Right atrium auricular region (tissue), 2 donors: ENCODE results near the gene MX1. TPM values are rescaled to one million over a fixed set of nuclear protein-coding genes. Genes with fewer than 3 reads are reported as not detected.

Source experiments
- DNase-seq: peaks from one replicate; pipeline ENCODE4 v3.0.0-alpha.2; 2019; ENCODE audit warnings: low spot score
- H3K27ac ChIP-seq, 2 donors: fragments of 200-600 bp; sonication (generic); 1 replicate in 1 of 2; 2 replicates in 1 of 2; pipeline ENCODE4 v1.5.1; 2016 to 2019
- H3K27me3 ChIP-seq, 2 donors: fragments of 200-600 bp; sonication (generic); one replicate each; pipeline versions ENCODE4 v1.5.1 to v1.6.0; 2017 to 2019
- H3K36me3 ChIP-seq: fragments of 200-600 bp; sonication (generic); one replicate; pipeline ENCODE4 v1.5.1; 2016
- H3K4me1 ChIP-seq, 2 donors: fragments of 200-600 bp; sonication (generic); one replicate each; pipeline versions ENCODE4 v1.5.1 to v1.6.0; 2017 to 2019
- H3K4me3 ChIP-seq, 2 donors: fragments of 200-600 bp; sonication (generic); 1 replicate in 1 of 2; 2 replicates in 1 of 2; pipeline ENCODE4 v1.5.1; 2017 to 2019; ENCODE audit warnings: mild to moderate bottlenecking in 1 of 2, moderate library complexity in 1 of 2
- H3K9me3 ChIP-seq, 2 donors: fragments of 200-600 bp; sonication (generic); one replicate each; pipeline ENCODE4 v1.5.1; 2019
- total RNA-seq, 2 donors: library from RNA; depleted of rRNA; stranded (reverse); fragments of >200 nt; gene quantifications; one replicate each; pipeline ENCODE4 v1.1.0, GENCODE V29; 2016
- TF ChIP-seq, protein P1 (sequence below), 2 donors: fragments of 200-600 bp; sonication (generic); IDR thresholded peaks; one replicate each; pipeline ENCODE4 v1.5.1; 2019; ENCODE audit warnings: antibody characterized with exemption in 2 of 2

MX1 gene
- total RNA-seq, 2 donors from 2014 or later: 6.9 to 8.5 TPM

DNA sequence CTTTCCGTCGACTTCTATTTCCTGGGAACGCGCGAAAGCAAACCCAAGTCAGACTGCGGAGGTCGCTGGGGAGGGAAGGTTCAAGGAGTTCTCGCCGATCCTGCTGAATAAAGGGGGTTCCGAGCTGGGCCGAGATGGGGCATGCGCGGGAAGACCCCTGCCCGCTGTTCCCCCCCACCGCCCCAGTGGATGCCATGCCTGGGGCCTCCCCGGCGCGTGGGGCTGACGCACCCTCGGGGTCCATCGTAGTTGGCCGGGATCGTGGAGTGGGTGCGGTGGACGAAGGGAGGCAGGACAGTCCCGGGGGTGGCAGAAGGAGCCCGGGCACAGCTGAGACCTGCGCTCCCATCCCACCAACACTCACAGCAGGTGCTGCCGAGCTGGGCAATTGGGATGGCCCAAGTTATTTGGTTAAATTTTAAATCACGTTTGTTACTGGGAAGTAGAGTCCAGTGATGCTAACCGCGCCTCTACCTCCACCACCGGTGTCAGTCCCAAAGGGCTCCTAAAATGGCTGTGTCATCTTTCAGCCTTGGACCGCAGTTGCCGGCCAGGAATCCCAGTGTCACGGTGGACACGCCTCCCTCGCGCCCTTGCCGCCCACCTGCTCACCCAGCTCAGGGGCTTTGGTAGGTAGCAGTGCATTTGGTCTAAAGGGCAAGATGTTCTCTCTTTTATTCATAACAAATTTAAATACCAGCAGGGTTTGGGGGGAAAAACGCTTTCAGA lies 801 bp downstream of the MX1 start:
- no peaks in the 10 kb centered on the region for H3K27me3 ChIP-seq
- H3K27ac ChIP-seq: peak overlapping the region; percentile 69 to 70
- TF ChIP-seq, protein P1, sequence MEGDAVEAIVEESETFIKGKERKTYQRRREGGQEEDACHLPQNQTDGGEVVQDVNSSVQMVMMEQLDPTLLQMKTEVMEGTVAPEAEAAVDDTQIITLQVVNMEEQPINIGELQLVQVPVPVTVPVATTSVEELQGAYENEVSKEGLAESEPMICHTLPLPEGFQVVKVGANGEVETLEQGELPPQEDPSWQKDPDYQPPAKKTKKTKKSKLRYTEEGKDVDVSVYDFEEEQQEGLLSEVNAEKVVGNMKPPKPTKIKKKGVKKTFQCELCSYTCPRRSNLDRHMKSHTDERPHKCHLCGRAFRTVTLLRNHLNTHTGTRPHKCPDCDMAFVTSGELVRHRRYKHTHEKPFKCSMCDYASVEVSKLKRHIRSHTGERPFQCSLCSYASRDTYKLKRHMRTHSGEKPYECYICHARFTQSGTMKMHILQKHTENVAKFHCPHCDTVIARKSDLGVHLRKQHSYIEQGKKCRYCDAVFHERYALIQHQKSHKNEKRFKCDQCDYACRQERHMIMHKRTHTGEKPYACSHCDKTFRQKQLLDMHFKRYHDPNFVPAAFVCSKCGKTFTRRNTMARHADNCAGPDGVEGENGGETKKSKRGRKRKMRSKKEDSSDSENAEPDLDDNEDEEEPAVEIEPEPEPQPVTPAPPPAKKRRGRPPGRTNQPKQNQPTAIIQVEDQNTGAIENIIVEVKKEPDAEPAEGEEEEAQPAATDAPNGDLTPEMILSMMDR (IDR thresholded peaks at IDR 0.05): no peak
- DNase-seq: peak; percentile 56
- H3K9me3 ChIP-seq: no peaks in the 10 kb centered on the region
- peaks cover 0 to 16% of the 10 kb centered on the region in 2 donors for H3K4me1 ChIP-seq
- peaks cover 3% of the 10 kb centered on the region for H3K36me3 ChIP-seq
- H3K4me3 ChIP-seq: peak overlapping the region; percentile 53 to 71

DNA sequence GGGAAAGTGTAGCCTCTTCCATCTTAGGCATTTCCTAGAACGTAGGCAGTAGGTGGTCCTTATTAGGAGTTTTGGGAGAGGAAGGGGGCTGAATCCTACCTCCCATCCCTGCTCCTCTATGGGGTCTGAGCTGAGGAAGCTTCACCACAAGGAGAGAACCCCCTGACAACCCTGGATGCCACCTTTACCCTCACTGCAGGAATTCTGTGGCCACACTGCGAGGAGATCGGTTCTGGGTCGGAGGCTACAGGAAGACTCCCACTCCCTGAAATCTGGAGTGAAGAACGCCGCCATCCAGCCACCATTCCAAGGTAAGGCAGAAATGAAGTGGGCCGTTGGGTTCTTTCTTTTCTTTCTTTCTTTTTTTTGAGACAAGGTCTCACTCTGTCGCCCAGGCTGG lies 1.5 kb downstream of the MX1 start:
- peak overlapping the region in 1 of 2 donors; percentile 71 for H3K4me3 ChIP-seq
- H3K4me1 ChIP-seq: peaks cover 0 to 16% of the 10 kb centered on the region in 2 donors
- peaks cover 10% of the 10 kb centered on the region for H3K36me3 ChIP-seq
- no peak for DNase-seq
- H3K27me3 ChIP-seq: no peaks in the 10 kb centered on the region
- TF ChIP-seq, protein P1 (IDR thresholded peaks at IDR 0.05): no peak
- H3K27ac ChIP-seq: peak overlapping the region in 1 of 2 donors; percentile 18
- no peaks in the 10 kb centered on the region for H3K9me3 ChIP-seq

DNA sequence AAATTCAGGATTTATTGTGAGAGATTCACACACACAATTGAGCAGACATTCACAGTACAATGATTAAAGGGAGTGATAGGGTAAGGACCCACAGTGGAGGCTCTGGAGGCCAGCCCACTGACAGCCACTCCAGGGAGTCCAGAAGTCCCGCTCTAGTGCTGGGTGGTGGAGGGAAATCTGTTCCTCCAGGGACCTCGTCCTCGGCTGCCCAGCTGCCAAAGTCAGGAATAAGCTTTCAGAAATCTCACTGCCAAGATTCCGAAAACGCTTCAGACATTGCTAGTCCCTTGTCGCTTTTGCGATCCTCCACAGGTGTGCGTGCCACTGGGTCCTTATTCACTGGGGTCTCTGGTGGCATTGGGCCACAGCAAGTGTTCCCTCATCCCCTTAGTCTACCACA lies 2.3 kb downstream of the MX1 start:
- peaks cover 17% of the 10 kb centered on the region for H3K36me3 ChIP-seq

DNA sequence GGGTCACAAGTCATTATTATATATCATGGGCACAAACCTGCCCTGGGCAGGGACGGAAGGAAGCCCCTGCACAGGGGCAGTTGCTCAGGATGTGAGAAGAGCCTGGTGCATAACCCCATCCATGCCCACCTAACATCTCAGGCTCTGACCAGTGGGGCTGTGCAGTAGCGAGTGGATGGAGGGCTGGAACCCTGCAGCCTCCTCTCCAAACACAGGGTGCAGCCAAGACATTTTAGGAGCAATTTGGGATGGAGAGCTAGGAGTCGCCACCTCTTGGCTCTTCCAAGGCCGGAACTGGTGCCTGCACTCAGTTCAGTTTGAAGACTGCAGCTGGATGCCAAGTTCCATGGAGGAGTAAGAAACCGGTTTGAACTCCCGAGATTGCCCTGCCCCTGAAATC lies 2.8 kb downstream of the MX1 start:
- TF ChIP-seq, protein P1 (IDR thresholded peaks at IDR 0.05): no peak
- Histone ChIP-seq H3K4me3 (no peak overlapping the region), H3K9me3 (no peaks in the 10 kb centered on the region), H3K27me3 (no peaks in the 10 kb centered on the region), H3K36me3 (peaks cover 23% of the 10 kb centered on the region), H3K27ac (no peak overlapping the region), H3K4me1 (peaks cover 0 to 16% of the 10 kb centered on the region in 2 donors)
- DNase-seq: peak; percentile 32

More for the DNA sequence above, 2.3 kb downstream of the MX1 start:
- Histone ChIP-seq H3K27ac (no peak overlapping the region), H3K4me1 (peaks cover 0 to 16% of the 10 kb centered on the region in 2 donors), H3K4me3 (no peak overlapping the region), H3K27me3 (no peaks in the 10 kb centered on the region), H3K9me3 (no peaks in the 10 kb centered on the region)
- DNase-seq: peak; percentile 43
- TF ChIP-seq, protein P1 (IDR thresholded peaks at IDR 0.05): no peak

DNA sequence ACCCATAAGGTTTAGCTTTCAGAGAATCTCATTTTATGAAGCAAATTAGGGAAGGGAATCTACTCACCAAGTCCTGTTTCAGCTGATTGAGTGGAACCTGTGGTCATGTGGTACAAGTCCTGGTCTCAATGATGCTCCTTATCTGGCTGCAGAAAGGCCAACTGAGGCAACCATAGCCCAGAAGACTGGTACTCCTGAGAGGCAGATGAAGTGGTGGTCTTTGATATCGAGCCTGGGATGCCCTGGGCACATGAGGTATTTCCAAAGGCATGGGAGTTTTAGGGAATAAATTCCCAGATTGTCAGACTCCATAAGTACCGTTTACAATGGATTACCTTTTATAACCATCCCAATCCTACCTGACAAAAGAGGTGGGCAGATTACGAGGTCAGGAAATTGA lies 3.3 kb downstream of the MX1 start:
- Histone ChIP-seq H3K4me1 (peaks cover 0 to 16% of the 10 kb centered on the region in 2 donors), H3K27me3 (no peaks in the 10 kb centered on the region), H3K9me3 (no peaks in the 10 kb centered on the region), H3K4me3 (no peak overlapping the region), H3K27ac (no peak overlapping the region), H3K36me3 (peaks cover 25% of the 10 kb centered on the region)
- TF ChIP-seq, protein P1 (IDR thresholded peaks at IDR 0.05): no peak
- peak; percentile 51 for DNase-seq
